ENCODE results near the gene CSAG2. TPM values are rescaled to one million over a fixed set of nuclear protein-coding genes. Genes with fewer than 3 reads are reported as not detected.
"Not testable (repeated sequence)": the region's sequence is repeated elsewhere in the genome, so short reads cannot be mapped to it uniquely, and the experiment has no call there.

Gene CSAG2
- total RNA-seq, 1 donor from 2014 or later = not detected

- H3K9me3 ChIP-seq (ENCODE audit: low read depth) = no peaks in the 10 kb centered on the region
- no peaks in the 10 kb centered on the region for H3K36me3 ChIP-seq
- no peak overlapping the region for H3K27ac Mint-ChIP-seq
- H2AFZ ChIP-seq (replicated peaks) = no peak overlapping the region
- no peak for TF ChIP-seq EZH2 (IDR thresholded peaks at IDR 0.05)
- no peak for TF ChIP-seq EZH2phosphoT487 (IDR thresholded peaks at IDR 0.05)
- no peak for TF ChIP-seq CTCF (IDR thresholded peaks at IDR 0.05)
- no peak overlapping the region for H3K4me2 ChIP-seq
- no peaks in the 10 kb centered on the region for H3K4me1 ChIP-seq
- H3K27ac ChIP-seq = no peak overlapping the region
- H3F3A ChIP-seq (ENCODE audit: low read depth) = no peaks in the 10 kb centered on the region
- no peak overlapping the region for H3K4me3 ChIP-seq
- H3K27me3 Mint-ChIP-seq (ENCODE audit: insufficient read depth, low read depth) = peaks cover 2% of the 10 kb centered on the region
- H3K36me3 Mint-ChIP-seq = no peaks in the 10 kb centered on the region
- no peaks in the 10 kb centered on the region for H3K79me2 ChIP-seq (ENCODE audit: low read depth)
- H3K9ac ChIP-seq = no peak overlapping the region
- no peaks in the 10 kb centered on the region for H3K27me3 ChIP-seq
- H3K9me3 Mint-ChIP-seq = peaks cover 11% of the 10 kb centered on the region
- no peaks in the 10 kb centered on the region for H3K4me1 Mint-ChIP-seq
- no peak for DNase-seq (ENCODE audit: low spot score)
- H4K20me1 ChIP-seq (ENCODE audit: low read depth) = no peaks in the 10 kb centered on the region
- no peak overlapping the region for H3K4me3 Mint-ChIP-seq
Measured at GRCh38 chrX:152735860-152736511, 26.9 kb upstream of the CSAG2 start.

- Histone ChIP-seq H3K4me2 (no peak overlapping the region), H3K36me3 (no peaks in the 10 kb centered on the region), H2AFZ (replicated peaks) (no peak overlapping the region), H4K20me1 (ENCODE audit: low read depth) (no peaks in the 10 kb centered on the region), H3K27me3 (no peaks in the 10 kb centered on the region), H3K9ac (no peak overlapping the region), H3K4me3 (no peak overlapping the region), H3K4me1 (no peaks in the 10 kb centered on the region), H3K79me2 (ENCODE audit: low read depth) (no peaks in the 10 kb centered on the region), H3K27ac (no peak overlapping the region), H3F3A (ENCODE audit: low read depth) (no peaks in the 10 kb centered on the region), H3K9me3 (ENCODE audit: low read depth) (no peaks in the 10 kb centered on the region)
- Mint-ChIP-seq H3K36me3 (no peaks in the 10 kb centered on the region), H3K4me1 (no peaks in the 10 kb centered on the region), H3K4me3 (no peak overlapping the region), H3K27me3 (ENCODE audit: insufficient read depth, low read depth) (no peaks in the 10 kb centered on the region), H3K27ac (no peak overlapping the region), H3K9me3 (peaks cover 11% of the 10 kb centered on the region)
- TF ChIP-seq EZH2phosphoT487 (IDR thresholded peaks at IDR 0.05) (no peak), CTCF (IDR thresholded peaks at IDR 0.05) (no peak), EZH2 (IDR thresholded peaks at IDR 0.05) (no peak)
- DNase-seq (ENCODE audit: low spot score) = no peak
Measured at GRCh38 chrX:152735101-152735500, 26.0 kb upstream of the CSAG2 start.

DNA sequence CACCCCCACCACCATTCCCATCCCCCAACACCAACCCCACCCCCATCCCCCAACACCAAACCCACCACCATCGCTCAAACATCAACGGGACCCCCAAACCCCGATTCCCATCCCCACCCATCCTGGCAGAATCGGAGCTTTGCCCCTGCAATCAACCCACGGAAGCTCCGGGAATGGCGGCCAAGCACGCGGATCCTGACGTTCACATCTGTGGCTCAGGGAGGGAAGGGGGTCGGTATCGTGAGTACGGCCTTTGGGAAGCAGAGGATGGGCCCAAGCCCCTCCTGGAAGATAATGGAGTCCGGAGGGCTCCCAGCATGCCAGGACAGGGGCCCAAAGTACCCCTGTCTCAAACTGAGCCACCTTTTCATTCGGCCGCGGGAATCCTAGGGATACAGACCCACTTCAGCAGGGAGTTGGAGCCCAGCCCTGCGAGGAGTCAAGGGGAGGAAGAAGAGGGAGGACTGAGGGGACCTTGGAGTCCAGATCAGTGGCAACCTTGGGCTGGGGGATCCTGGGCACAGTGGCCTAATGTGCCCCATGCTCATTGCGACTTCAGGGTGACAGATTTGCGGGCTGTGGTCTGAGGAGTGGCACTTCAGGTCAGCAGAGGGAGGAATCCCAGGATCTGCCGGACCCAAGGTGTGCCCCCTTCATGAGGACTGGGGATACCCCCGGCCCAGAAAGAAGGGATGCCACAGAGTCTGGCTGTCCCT is 25.2 kb upstream of the CSAG2 start:
- H2AFZ ChIP-seq (replicated peaks); H3K36me3 ChIP-seq; DNase-seq (ENCODE audit: low spot score); H3K27me3 Mint-ChIP-seq (ENCODE audit: insufficient read depth, low read depth); H3K9ac ChIP-seq; H3F3A ChIP-seq (ENCODE audit: low read depth); H3K4me2 ChIP-seq; H3K27ac ChIP-seq; H3K36me3 Mint-ChIP-seq; H3K4me3 ChIP-seq; H3K4me1 ChIP-seq; H3K9me3 ChIP-seq (ENCODE audit: low read depth); H3K27ac Mint-ChIP-seq; H3K4me3 Mint-ChIP-seq; H3K4me1 Mint-ChIP-seq; H4K20me1 ChIP-seq (ENCODE audit: low read depth); H3K27me3 ChIP-seq; H3K79me2 ChIP-seq (ENCODE audit: low read depth): not testable (repeated sequence)
- peaks cover 11% of the 10 kb centered on the region for H3K9me3 Mint-ChIP-seq
